Esophagus muscularis mucosa (tissue), 4 donors: ENCODE results near the gene GUCY2F.

ENCODE experiments used
- EP300 ChIP-seq: sonication (generic); formaldehyde crosslinking; IDR thresholded peaks from one replicate; pipeline ENCODE4 v1.6.1; 2017; ENCODE audit warnings: antibody characterized with exemption
- POLR2A ChIP-seq: fragments of 450-650 bp; IDR thresholded peaks from one replicate; pipeline ENCODE4 v1.6.1; 2017; ENCODE audit warnings: antibody characterized with exemption, moderate library complexity, mild to moderate bottlenecking, low read depth
- POLR2AphosphoS5 ChIP-seq, 2 donors: sonication (generic); formaldehyde crosslinking; IDR thresholded peaks; one replicate each; pipeline ENCODE4 v1.6.1; 2017; ENCODE audit warnings: antibody characterized with exemption in 2 of 2
- TF ChIP-seq, protein P1 (sequence below), 3 experiments: fragments of 200-600 bp in 2 of 3; fragments of 450-650 bp in 1 of 3; sonication (generic) in 2 of 3; IDR thresholded peaks; one replicate each; pipeline ENCODE4 v1.5.1; 2017 to 2019; ENCODE audit warnings: antibody characterized with exemption in 3 of 3, mild to moderate bottlenecking in 2 of 3, moderate library complexity in 1 of 3

DNA sequence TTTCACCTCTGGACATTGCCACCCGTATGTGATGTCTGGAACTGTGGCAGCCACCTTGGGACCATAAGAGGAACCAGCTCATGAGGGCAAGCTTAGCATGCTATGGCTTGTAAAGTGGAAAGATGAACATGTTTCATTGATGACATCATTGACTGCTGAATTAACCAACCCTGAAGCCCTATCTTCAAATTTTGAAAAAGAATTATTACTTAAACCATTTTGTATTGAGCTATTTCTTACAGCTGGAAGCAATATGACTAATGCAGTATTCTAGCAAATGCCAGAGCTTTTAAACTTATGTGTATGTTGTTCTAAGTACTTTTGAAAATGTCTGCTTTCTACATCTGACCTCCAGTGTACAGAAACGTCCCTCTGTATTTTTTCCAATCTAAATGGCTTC lies 18.1 kb downstream of the GUCY2F start:
- TF ChIP-seq, protein P1, sequence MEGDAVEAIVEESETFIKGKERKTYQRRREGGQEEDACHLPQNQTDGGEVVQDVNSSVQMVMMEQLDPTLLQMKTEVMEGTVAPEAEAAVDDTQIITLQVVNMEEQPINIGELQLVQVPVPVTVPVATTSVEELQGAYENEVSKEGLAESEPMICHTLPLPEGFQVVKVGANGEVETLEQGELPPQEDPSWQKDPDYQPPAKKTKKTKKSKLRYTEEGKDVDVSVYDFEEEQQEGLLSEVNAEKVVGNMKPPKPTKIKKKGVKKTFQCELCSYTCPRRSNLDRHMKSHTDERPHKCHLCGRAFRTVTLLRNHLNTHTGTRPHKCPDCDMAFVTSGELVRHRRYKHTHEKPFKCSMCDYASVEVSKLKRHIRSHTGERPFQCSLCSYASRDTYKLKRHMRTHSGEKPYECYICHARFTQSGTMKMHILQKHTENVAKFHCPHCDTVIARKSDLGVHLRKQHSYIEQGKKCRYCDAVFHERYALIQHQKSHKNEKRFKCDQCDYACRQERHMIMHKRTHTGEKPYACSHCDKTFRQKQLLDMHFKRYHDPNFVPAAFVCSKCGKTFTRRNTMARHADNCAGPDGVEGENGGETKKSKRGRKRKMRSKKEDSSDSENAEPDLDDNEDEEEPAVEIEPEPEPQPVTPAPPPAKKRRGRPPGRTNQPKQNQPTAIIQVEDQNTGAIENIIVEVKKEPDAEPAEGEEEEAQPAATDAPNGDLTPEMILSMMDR (IDR thresholded peaks at IDR 0.05), result no peak
- TF ChIP-seq EP300 (no peak), POLR2A (no peak), POLR2AphosphoS5 (IDR thresholded peaks at IDR 0.05) (no peak)
